ENCODE data around the gene ITGB5.
"Not testable (repeated sequence)": the region's sequence is repeated elsewhere in the genome, so short reads cannot be mapped to it uniquely, and the experiment has no call there.

The ITGB5 gene

GRCh38 chr3:124812291-124813265, 74.6 kb downstream of the ITGB5 start:
- DNase-seq (ENCODE audit: low spot score), result no peak

GRCh38 chr3:124811436-124811835, 75.7 kb downstream of the ITGB5 start:
- no peak for DNase-seq (ENCODE audit: low spot score)

- no peak for DNase-seq (ENCODE audit: low spot score)
Observed at GRCh38 chr3:124810970-124811369, 76.2 kb downstream of the ITGB5 start.

GRCh38 chr3:124809039-124809438, 78.1 kb downstream of the ITGB5 start:
- no peak for DNase-seq (ENCODE audit: low spot score)

- no peak for DNase-seq (ENCODE audit: low spot score)
Observed at GRCh38 chr3:124805671-124806070, 81.5 kb downstream of the ITGB5 start.

GRCh38 chr3:124804875-124805274, 82.3 kb downstream of the ITGB5 start:
- DNase-seq (ENCODE audit: low spot score), result no peak

GRCh38 chr3:124802702-124803101, 84.5 kb downstream of the ITGB5 start:
- no peak for DNase-seq (ENCODE audit: low spot score)

- no peak for DNase-seq (ENCODE audit: low spot score)
Observed at GRCh38 chr3:124802061-124802698, 85.0 kb downstream of the ITGB5 start.

GRCh38 chr3:124800511-124801258, 86.5 kb downstream of the ITGB5 start:
- DNase-seq (ENCODE audit: low spot score), result no peak

- DNase-seq (ENCODE audit: low spot score), result no peak
Observed at GRCh38 chr3:124800076-124800475, 87.1 kb downstream of the ITGB5 start.

- DNase-seq (ENCODE audit: low spot score), result no peak
Observed at GRCh38 chr3:124799676-124800075, 87.5 kb downstream of the ITGB5 start.

- no peak for DNase-seq (ENCODE audit: low spot score)
Observed at GRCh38 chr3:124797426-124797945, 89.7 kb downstream of the ITGB5 start.

- DNase-seq (ENCODE audit: low spot score), result no peak
Observed at GRCh38 chr3:124796477-124796876, 90.7 kb downstream of the ITGB5 start.

- DNase-seq (ENCODE audit: low spot score), result no peak
Observed at GRCh38 chr3:124793054-124793739, 94.0 kb downstream of the ITGB5 start.

GRCh38 chr3:124792341-124793040, 94.7 kb downstream of the ITGB5 start:
- no peak for DNase-seq (ENCODE audit: low spot score)

GRCh38 chr3:124791639-124792151, 95.5 kb downstream of the ITGB5 start:
- DNase-seq (ENCODE audit: low spot score), result no peak

- no peak for DNase-seq (ENCODE audit: low spot score)
Observed at GRCh38 chr3:124791142-124791541, 96.0 kb downstream of the ITGB5 start.

- not testable (repeated sequence) for DNase-seq (ENCODE audit: low spot score)
Observed at GRCh38 chr3:124789103-124789502, 98.1 kb downstream of the ITGB5 start.

- DNase-seq (ENCODE audit: low spot score), result no peak
Observed at GRCh38 chr3:124788254-124788745, 98.9 kb downstream of the ITGB5 start.

GRCh38 chr3:124787476-124788195, 99.5 kb downstream of the ITGB5 start:
- DNase-seq (ENCODE audit: low spot score), result no peak

Data from germinal center (tissue), 1 donor.